ENCODE results near the gene DOCK7.
"Not testable (repeated sequence)": the region's sequence is repeated elsewhere in the genome, so short reads cannot be mapped to it uniquely, and the experiment has no call there.

The DOCK7 gene

DNA sequence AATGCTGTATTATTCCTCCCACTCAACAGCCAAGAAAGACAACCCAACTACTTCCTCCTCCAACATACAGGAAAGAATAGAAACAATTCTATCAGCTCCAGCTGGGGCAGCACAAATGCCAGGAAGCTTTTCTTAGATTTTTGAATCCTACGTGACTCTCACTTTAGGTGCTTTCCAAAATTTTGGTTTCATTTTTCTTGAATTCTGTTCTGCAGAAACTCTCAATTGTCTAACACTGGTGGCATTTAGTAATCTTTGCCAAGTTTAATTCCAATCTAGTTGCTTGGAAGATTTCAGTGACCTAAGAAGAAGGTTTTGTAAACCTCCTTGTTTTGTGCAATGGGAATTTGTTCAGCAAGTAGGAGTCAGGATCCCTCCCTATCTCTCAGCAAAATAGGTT, 37.1 kb upstream of the DOCK7 start:
- DNase-seq (ENCODE audit: low read depth), result no peak
- TF ChIP-seq, protein P1, sequence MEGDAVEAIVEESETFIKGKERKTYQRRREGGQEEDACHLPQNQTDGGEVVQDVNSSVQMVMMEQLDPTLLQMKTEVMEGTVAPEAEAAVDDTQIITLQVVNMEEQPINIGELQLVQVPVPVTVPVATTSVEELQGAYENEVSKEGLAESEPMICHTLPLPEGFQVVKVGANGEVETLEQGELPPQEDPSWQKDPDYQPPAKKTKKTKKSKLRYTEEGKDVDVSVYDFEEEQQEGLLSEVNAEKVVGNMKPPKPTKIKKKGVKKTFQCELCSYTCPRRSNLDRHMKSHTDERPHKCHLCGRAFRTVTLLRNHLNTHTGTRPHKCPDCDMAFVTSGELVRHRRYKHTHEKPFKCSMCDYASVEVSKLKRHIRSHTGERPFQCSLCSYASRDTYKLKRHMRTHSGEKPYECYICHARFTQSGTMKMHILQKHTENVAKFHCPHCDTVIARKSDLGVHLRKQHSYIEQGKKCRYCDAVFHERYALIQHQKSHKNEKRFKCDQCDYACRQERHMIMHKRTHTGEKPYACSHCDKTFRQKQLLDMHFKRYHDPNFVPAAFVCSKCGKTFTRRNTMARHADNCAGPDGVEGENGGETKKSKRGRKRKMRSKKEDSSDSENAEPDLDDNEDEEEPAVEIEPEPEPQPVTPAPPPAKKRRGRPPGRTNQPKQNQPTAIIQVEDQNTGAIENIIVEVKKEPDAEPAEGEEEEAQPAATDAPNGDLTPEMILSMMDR (IDR thresholded peaks at IDR 0.05; ENCODE audit: low read depth, low read length, missing control alignments), result no peak
- H3K4me3 ChIP-seq (ENCODE audit: low read depth, low read length), result no peak overlapping the region

DNA sequence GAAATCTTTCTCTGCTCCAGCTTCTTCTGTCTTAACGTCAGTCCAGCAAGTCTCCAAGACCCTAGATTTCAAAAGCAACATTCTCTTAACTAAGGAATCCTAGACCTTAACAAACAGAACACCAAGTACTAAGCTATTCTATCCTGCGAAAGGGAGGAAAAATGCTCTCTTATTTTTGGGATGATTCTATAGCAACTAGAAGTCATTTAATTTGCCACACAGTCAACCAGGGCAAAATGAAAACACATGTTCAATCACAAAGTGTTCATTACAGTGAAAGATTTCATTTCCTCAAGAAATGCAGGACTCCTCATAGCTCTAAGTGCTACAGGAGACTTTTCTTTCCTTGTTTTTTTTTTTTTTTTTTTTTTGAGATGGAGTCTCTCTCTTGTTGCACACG, 36.2 kb upstream of the DOCK7 start:
- TF ChIP-seq, protein P1 (IDR thresholded peaks at IDR 0.05; ENCODE audit: low read depth, low read length, missing control alignments), result no peak
- DNase-seq (ENCODE audit: low read depth), result no peak
- no peak overlapping the region for H3K4me3 ChIP-seq (ENCODE audit: low read depth, low read length)

DNA sequence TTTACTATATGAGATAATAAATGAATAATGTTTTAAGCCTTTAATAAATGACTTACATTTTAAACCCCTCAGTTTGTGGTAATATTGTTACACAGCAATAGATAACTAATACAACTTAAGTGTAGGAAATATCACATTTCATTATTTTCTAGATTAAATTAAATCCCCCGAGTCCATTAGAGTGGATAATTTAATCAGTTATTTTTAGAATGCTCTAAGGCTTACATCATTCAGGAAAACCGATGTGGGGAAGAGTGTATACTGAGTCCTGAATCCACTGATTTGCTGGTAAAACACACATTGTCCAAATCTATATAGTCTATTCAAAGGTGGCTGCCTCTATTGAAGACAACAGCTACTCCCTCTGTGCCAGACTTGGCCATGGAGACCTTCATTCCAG, 35.7 kb upstream of the DOCK7 start:
- H3K4me3 ChIP-seq (ENCODE audit: low read depth, low read length), result no peak overlapping the region
- no peak for DNase-seq (ENCODE audit: low read depth)
- TF ChIP-seq, protein P1 (IDR thresholded peaks at IDR 0.05; ENCODE audit: low read depth, low read length, missing control alignments), result no peak

DNA sequence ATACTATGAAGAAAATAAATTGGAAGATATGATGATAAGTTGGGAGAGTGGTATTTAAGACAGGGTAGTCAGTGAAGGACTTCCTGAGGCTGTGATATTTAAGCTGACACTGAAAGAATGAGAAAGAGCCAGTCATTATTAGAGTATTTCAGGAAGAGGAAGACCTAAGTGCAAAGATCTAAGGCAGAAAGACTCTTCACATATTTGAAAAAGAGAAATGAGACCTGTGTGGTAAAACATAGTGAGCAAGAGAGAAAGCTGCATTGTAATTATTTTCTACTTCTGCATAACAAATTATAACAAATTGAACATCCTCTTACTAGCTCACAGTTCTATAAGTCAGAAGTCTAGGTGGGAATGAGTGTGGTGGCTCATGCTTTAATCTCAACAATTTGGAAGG, 34.6 kb upstream of the DOCK7 start:
- no peak overlapping the region for H3K4me3 ChIP-seq (ENCODE audit: low read depth, low read length)
- DNase-seq (ENCODE audit: low read depth), result no peak
- TF ChIP-seq, protein P1 (IDR thresholded peaks at IDR 0.05; ENCODE audit: low read depth, low read length, missing control alignments), result no peak

DNA sequence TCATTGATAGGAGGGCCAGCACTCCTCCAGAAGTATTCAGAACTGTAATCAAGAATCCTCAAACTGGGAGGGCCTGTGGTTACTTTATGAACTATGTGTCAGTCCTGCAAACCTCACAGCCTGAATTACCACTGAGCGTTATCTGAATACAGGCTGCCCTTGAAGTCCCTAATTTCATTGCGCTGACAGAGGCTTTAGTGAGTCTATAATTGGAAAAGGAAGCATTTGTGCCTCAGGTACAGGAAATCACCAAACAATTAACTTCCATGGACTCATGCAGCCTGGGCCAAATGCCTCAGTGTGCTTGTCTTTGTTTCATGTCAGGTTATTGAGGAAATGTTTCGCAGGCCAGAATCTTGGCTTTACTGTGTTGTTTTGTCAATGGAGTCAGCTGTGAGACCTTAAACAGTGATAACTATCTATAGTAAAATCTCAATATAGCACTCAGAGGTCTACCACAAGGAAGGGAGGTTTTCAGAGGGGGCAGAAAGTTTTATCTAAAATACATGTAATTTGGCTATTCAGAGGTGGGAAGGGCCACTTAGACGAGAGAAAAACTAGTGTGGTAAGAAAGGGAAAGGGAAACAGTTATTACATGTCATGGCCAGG, 32.9 kb upstream of the DOCK7 start:
- H3K4me3 ChIP-seq (ENCODE audit: low read depth, low read length), result no peak overlapping the region
- DNase-seq (ENCODE audit: low read depth), result no peak
- TF ChIP-seq, protein P1 (IDR thresholded peaks at IDR 0.05; ENCODE audit: low read depth, low read length, missing control alignments), result no peak

DNA sequence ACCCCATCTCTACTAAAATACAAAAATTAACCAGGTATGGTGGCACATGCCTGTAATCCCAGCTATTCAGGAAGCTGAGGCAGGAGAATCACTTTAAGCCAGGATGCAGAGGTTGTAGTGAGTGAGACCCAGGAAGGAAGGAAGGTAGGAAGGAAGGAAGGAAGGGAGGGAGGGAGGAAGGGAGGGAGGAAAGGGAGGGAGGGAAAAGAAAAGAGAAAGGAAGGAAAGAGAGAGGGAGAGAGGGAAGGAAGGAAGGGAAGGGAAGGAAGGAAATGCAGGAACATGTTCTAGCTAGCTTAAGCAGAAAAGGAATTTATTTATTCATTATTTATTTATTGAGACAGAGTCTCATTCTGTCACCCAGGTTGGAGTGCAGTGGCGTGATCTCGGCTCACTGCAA, 30.2 kb upstream of the DOCK7 start:
- H3K4me3 ChIP-seq (ENCODE audit: low read depth, low read length); DNase-seq (ENCODE audit: low read depth): not testable (repeated sequence)

DNA sequence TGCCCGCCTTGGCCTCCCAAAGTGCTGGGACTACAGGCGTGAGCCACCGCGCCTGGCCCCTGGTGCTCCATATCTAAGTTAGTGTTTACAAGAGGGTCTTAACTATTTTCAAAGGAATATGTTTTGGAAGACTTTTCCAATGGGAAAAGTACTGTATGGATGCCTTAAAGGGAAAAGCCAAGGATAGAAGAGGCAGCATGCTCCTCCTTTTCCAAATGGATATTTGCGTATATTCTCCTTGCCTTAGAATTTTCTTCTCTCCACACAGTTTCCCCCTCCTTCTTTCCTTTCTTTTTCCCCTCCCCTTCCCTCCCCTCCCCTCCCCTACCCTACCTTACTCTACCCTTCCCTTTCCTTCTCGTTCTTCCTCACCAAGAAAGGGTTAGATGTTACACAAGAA, 29.3 kb upstream of the DOCK7 start:
- TF ChIP-seq, protein P1 (IDR thresholded peaks at IDR 0.05; ENCODE audit: low read depth, low read length, missing control alignments), result no peak
- H3K4me3 ChIP-seq (ENCODE audit: low read depth, low read length), result no peak overlapping the region

More for the DNA sequence above, 29.3 kb upstream of the DOCK7 start:
- no peak for DNase-seq (ENCODE audit: low read depth)

Measured in GM12864 (cell line).